ENCODE measurements around the gene RUNX3. TPM values are rescaled to one million over a fixed set of nuclear protein-coding genes. Genes with fewer than 3 reads are reported as not detected.

RUNX3 gene
- total and polyA plus RNA-seq, 2 of the 8 experiments (the other 6 are each of a cell fraction or from before 2014, with no cell fraction given): 0.62 to 0.82 TPM

DNA sequence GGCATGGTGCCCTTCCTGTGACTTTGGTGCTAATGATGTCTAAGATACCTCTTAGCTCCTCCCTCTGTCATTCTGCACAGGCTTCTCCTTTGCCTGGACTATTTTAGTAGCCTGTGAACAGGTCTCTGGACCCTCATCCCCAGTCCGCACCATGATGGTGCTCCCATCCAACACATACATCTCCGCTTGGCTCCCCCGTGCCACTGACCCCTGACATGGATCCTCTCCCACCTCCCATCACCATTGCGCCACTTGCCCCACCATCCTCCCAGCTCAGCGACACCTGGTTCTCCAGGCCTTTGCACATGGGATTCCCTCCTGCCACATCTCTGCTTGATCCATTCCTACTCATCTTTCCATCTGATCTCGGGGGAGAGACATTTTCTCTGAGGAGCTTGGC, 33.9 kb downstream of the RUNX3 start:
- TF ChIP-seq EGR1 (IDR thresholded peaks at IDR 0.05; ENCODE audit: borderline replicate concordance, low read depth, low read length): no peak
- no peak for TF ChIP-seq SAP30 (IDR thresholded peaks at IDR 0.05; ENCODE audit: insufficient read depth, insufficient replicate concordance, low read length)
- TF ChIP-seq SP1 (IDR thresholded peaks at IDR 0.05; ENCODE audit: low read depth, low read length): no peak
- no peak for TF ChIP-seq CHD2 (IDR thresholded peaks at IDR 0.05; ENCODE audit: low read length)
- Histone ChIP-seq H3K27me3 (replicated peaks in 1 of 4; ENCODE audit: control insufficient read depth in 3 of 4, extremely low read depth in 1 of 4, insufficient read depth in 3 of 4, low read length in 3 of 4) (no peaks in the 10 kb centered on the region), H3K23ac (ENCODE audit: insufficient read length) (no peak overlapping the region), H3K4ac (replicated peaks; ENCODE audit: insufficient read length, low read depth, low read length) (no peak overlapping the region), H4K91ac (replicated peaks; ENCODE audit: insufficient read length, low read length) (no peak overlapping the region), H3K23me2 (ENCODE audit: low read depth, low read length) (no peaks in the 10 kb centered on the region), H3K4me3 (ENCODE audit: extremely low read depth in 1 of 4, insufficient read depth in 2 of 4, low read depth in 3 of 4, low read length in 4 of 4) (no peak overlapping the region), H2AFZ (ENCODE audit: low read length) (no peak overlapping the region), H3K9me3 (ENCODE audit: insufficient read depth in 2 of 2, low read depth in 1 of 2, low read length in 1 of 2) (peaks cover 13 to 19% of the 10 kb centered on the region in 2 experiments), H3K14ac (ENCODE audit: insufficient read length) (no peak overlapping the region), H3K36me3 (ENCODE audit: control insufficient read depth in 2 of 4, insufficient read depth in 4 of 4, low read length in 3 of 4) (no peaks in the 10 kb centered on the region), H3K9ac (replicated peaks in 1 of 4; ENCODE audit: extremely low read depth in 1 of 4, low read depth in 3 of 4, low read length in 3 of 4) (no peak overlapping the region), H3K79me2 (ENCODE audit: control insufficient read depth in 1 of 2, insufficient read depth in 2 of 2, low read length in 2 of 2) (no peaks in the 10 kb centered on the region), H3K4me1 (replicated peaks in 1 of 4; ENCODE audit: control insufficient read depth in 3 of 4, insufficient read depth in 4 of 4, low read length in 3 of 4) (no peaks in the 10 kb centered on the region; a peak in 1 of 7 replicates), H3K56ac (replicated peaks; ENCODE audit: insufficient read length, low read depth, low read length) (no peak overlapping the region), H3K18ac (ENCODE audit: extremely low read depth, low read length) (no peak overlapping the region), H3K27ac (ENCODE audit: low read depth, low read length) (no peak overlapping the region), H4K5ac (ENCODE audit: insufficient read length, low read depth, low read length) (no peak overlapping the region), H3K4me2 (ENCODE audit: insufficient read depth in 1 of 2, low read depth in 2 of 2, low read length in 2 of 2) (no peak overlapping the region), H2BK20ac (ENCODE audit: low read length) (no peak overlapping the region), H2AK5ac (ENCODE audit: low read depth, low read length) (no peak overlapping the region), H4K8ac (ENCODE audit: extremely low read depth, insufficient read depth, low read length) (no peak overlapping the region), H4K20me1 (replicated peaks in 1 of 2; ENCODE audit: control insufficient read depth in 1 of 2, insufficient read depth in 2 of 2, low read length in 2 of 2) (no peaks in the 10 kb centered on the region), H3K79me1 (ENCODE audit: low read depth, low read length) (no peaks in the 10 kb centered on the region), H2BK120ac (replicated peaks; ENCODE audit: low read depth, low read length) (no peak overlapping the region), H2BK15ac (ENCODE audit: low read length) (no peak overlapping the region), H2BK5ac (ENCODE audit: low read depth, low read length) (no peak overlapping the region), H2BK12ac (ENCODE audit: low read depth, low read length) (no peak overlapping the region)
- CTCF ChIA-PET (ENCODE audit: partially characterized antibody): interaction anchor here (0.6 to 4.6 kb wide), 12 partner anchors 9 to 273 kb away, joined by 3 to 69 read pairs (median 5); no protein-coding TSS in a partner anchor
- WGBS, 2 experiments (ENCODE audit: extremely low coverage in 1 of 2, insufficient coverage in 1 of 2, insufficient read length in 1 of 2, insufficient replicate concordance in 2 of 2, low coverage in 1 of 2, low lambda C conversion rate in 2 of 2, missing lambda C conversion rate in 1 of 2): 80% methylated on average over 6 of the region's 6 CpGs; no CpG with 5 or more reads in 1 of the 2 experiments
- FAIRE-seq: no peak
- peak in 1 of 2 experiments; percentile 39 for DNase-seq (ENCODE audit: low read depth in 1 of 2, low spot score in 2 of 2)
- POLR2A ChIA-PET (ENCODE audit: partially characterized antibody): no interaction called here

Measured in H1 (cell line).